C1 segment of cervical spinal cord (tissue), 14 donors: Measurements from ENCODE around the gene CD81.

Experiments used
- DNase-seq, 14 donors: peaks; one replicate each; lab custom pipeline; 2025; lab: John Stamatoyannopoulos, UW

Gene CD81

GRCh38 chr11:2375964-2376551 lies 1.1 kb upstream of the CD81 start:
- no peak for DNase-seq

- DNase-seq: peak in 4 of 14 donors; percentile 2 to 65 (median 48)
Measured at GRCh38 chr11:2377511-2378443, 667 bp downstream of the CD81 start.

- DNase-seq: peak in 5 of 14 donors; percentile 7 to 71 (median 63)
Measured at GRCh38 chr11:2378527-2379210, 1.6 kb downstream of the CD81 start.

GRCh38 chr11:2379466-2380174 lies 2.5 kb downstream of the CD81 start:
- peak in 1 of 14 donors; percentile 59 for DNase-seq

- no peak for DNase-seq
Measured at GRCh38 chr11:2380396-2380795, 3.3 kb downstream of the CD81 start.

- DNase-seq: peak in 12 of 14 donors; percentile 10 to 83 (median 56)
Measured at GRCh38 chr11:2380807-2381350, 3.8 kb downstream of the CD81 start.

GRCh38 chr11:2381494-2382128 lies 4.5 kb downstream of the CD81 start:
- peak in 1 of 14 donors; percentile 3 for DNase-seq

GRCh38 chr11:2382129-2382517 lies 5.0 kb downstream of the CD81 start:
- DNase-seq: peak in 3 of 14 donors; percentile 20 to 46 (median 44)

- peak in 10 of 14 donors; percentile 34 to 77 (median 44) for DNase-seq
Measured at GRCh38 chr11:2382936-2383851, 6.1 kb downstream of the CD81 start.

GRCh38 chr11:2383852-2384804 lies 7.0 kb downstream of the CD81 start:
- DNase-seq: peak in 9 of 14 donors; percentile 25 to 84 (median 59)

- DNase-seq: no peak
Measured at GRCh38 chr11:2385156-2386151, 8.3 kb downstream of the CD81 start.

- DNase-seq: peak in 1 of 14 donors; percentile 60
Measured at GRCh38 chr11:2386591-2386990, 9.5 kb downstream of the CD81 start.

- DNase-seq: peak in 9 of 14 donors; percentile 8 to 72 (median 39)
Measured at GRCh38 chr11:2387266-2387987, 10.3 kb downstream of the CD81 start.

- DNase-seq: peak in 1 of 14 donors; percentile 54
Measured at GRCh38 chr11:2388431-2389376, 11.6 kb downstream of the CD81 start.

GRCh38 chr11:2389377-2390026 lies 12.4 kb downstream of the CD81 start:
- DNase-seq: no peak
